Testis (tissue), 3 donors: ENCODE data around the gene SLIT3. TPM values are rescaled to one million over a fixed set of nuclear protein-coding genes. Genes with fewer than 3 reads are reported as not detected.

ENCODE experiments used
- DNase-seq: peaks from one replicate; pipeline ENCODE4 v3.0.0-alpha.2; 2019
- H3K27ac ChIP-seq, 2 donors: fragments of 200-600 bp; sonication (generic); one replicate each; pipeline ENCODE4 v1.5.1; 2019
- H3K27me3 ChIP-seq: fragments of 200-600 bp; sonication (generic); one replicate; pipeline ENCODE4 v1.5.1; 2019
- H3K36me3 ChIP-seq: fragments of 200-600 bp; sonication (generic); one replicate; pipeline ENCODE4 v1.5.1; 2017; ENCODE audit warnings: low read depth; ENCODE audit errors: missing control alignments
- H3K4me1 ChIP-seq: fragments of 200-600 bp; sonication (generic); one replicate; pipeline ENCODE4 v1.5.1; 2019
- H3K4me3 ChIP-seq, 2 donors: fragments of 200-600 bp; sonication (generic); one replicate each; pipeline ENCODE4 v1.5.1; 2017 to 2019
- H3K9me3 ChIP-seq: fragments of 200-600 bp; sonication (generic); one replicate; pipeline ENCODE4 v1.5.1; 2017
- POLR2A ChIP-seq: fragments of 450-650 bp; IDR thresholded peaks from one replicate; pipeline ENCODE4 v1.6.1; 2017; ENCODE audit warnings: antibody characterized with exemption, mild to moderate bottlenecking, moderate library complexity
- WGBS, 2 donors: methylation state at CpG; one replicate each; pipeline ENCODE4 v1.1.5; 2018; 5-methylcytosine and 5-hydroxymethylcytosine counted together
- intact Hi-C: fragments of 100-400 bp; cut with DNase I; formaldehyde crosslinking; loops from one replicate; pipeline ENCODE4 v1.15.1; 2023; ENCODE audit warnings: low total_unique reads
- polyA plus RNA-seq: library from polyadenylated mRNA; stranded (reverse); fragments of 350-450 nt; fragmentation: Illumina TruSeq; extraction: RNeasy Lipid Tissue Mini Kit (QIAGEN cat#74804); gene quantifications from one replicate; pipeline ENCODE4 v1.2.3, GENCODE V29; 2014; ENCODE audit warnings: low read depth, low replicate concordance; ENCODE audit not compliant: insufficient read depth
- total RNA-seq, 2 donors: library from RNA; depleted of rRNA; stranded (reverse); fragments of >200 nt; gene quantifications; one replicate each; pipeline ENCODE4 v1.2.3, GENCODE V29; 2016
- TF ChIP-seq, protein P1 (sequence below), 3 experiments: fragments of 450-650 bp in 2 of 3; fragments of 200-600 bp in 1 of 3; sonication (generic) in 1 of 3; IDR thresholded peaks; one replicate each; pipeline ENCODE4 v1.5.1; 2016 to 2019; ENCODE audit warnings: antibody characterized with exemption in 3 of 3, mild to moderate bottlenecking in 2 of 3, moderate library complexity in 1 of 3

The SLIT3 gene
- total and polyA plus RNA-seq, 3 donors from 2014 or later, result 4.8 to 23.2 (median 7.8) TPM

GRCh38 chr5:169333518-169333917 lies 32.6 kb upstream of the SLIT3 start:
- H3K36me3 ChIP-seq, result no peaks in the 10 kb centered on the region
- TF ChIP-seq POLR2A, result no peak
- TF ChIP-seq, protein P1, sequence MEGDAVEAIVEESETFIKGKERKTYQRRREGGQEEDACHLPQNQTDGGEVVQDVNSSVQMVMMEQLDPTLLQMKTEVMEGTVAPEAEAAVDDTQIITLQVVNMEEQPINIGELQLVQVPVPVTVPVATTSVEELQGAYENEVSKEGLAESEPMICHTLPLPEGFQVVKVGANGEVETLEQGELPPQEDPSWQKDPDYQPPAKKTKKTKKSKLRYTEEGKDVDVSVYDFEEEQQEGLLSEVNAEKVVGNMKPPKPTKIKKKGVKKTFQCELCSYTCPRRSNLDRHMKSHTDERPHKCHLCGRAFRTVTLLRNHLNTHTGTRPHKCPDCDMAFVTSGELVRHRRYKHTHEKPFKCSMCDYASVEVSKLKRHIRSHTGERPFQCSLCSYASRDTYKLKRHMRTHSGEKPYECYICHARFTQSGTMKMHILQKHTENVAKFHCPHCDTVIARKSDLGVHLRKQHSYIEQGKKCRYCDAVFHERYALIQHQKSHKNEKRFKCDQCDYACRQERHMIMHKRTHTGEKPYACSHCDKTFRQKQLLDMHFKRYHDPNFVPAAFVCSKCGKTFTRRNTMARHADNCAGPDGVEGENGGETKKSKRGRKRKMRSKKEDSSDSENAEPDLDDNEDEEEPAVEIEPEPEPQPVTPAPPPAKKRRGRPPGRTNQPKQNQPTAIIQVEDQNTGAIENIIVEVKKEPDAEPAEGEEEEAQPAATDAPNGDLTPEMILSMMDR (IDR thresholded peaks at IDR 0.05), result no peak
- intact Hi-C loops, result no loop called here
- WGBS, 2 donors, result 74 to 78% methylated on average over 6 of the region's 6 CpGs
- H3K27me3 ChIP-seq, result no peaks in the 10 kb centered on the region
- H3K27ac ChIP-seq, result no peak overlapping the region
- no peak overlapping the region for H3K4me3 ChIP-seq
- no peaks in the 10 kb centered on the region for H3K4me1 ChIP-seq
- no peaks in the 10 kb centered on the region for H3K9me3 ChIP-seq
- no peak for DNase-seq

DNA sequence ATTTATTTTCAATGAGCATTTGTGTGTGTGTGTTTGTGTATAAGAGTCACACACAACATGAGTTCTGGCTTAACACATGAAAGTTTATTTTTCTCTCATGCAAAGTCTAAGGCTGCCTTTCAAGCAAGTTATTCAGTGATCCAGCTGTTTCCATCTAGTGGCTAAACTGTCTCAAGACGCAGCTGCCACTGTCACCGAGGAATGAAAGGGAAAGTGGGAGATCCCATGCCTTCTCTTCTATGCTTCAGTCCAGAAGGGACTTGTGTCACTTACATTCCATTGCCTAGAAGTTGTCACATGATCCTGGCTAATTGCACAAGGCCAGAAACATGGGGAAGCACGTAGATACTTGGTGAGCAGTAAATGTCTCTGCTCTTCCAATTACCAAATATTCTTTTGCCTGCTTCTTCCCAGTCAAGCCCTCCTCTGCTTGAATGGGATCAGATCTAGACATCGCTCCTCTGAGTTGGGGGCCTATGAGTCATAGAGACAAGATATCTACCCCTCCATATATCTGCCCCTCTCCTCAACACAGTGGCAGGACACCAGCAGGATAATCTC lies 30.4 kb upstream of the SLIT3 start:
- WGBS, 2 donors, result 68 to 69% methylated on average over 4 of the region's 4 CpGs
- intact Hi-C loops, result no loop called here
- H3K4me3 ChIP-seq, result no peak overlapping the region
- H3K27me3 ChIP-seq, result no peaks in the 10 kb centered on the region
- TF ChIP-seq, protein P1 (IDR thresholded peaks at IDR 0.05), result no peak
- TF ChIP-seq POLR2A, result no peak
- H3K36me3 ChIP-seq, result no peaks in the 10 kb centered on the region
- no peaks in the 10 kb centered on the region for H3K4me1 ChIP-seq
- no peaks in the 10 kb centered on the region for H3K9me3 ChIP-seq
- no peak overlapping the region for H3K27ac ChIP-seq
- no peak for DNase-seq

- H3K4me1 ChIP-seq, result no peaks in the 10 kb centered on the region
- 84 to 91% methylated on average over 5 of the region's 5 CpGs for WGBS, 2 donors
- intact Hi-C loops, result no loop called here
- no peaks in the 10 kb centered on the region for H3K9me3 ChIP-seq
- no peaks in the 10 kb centered on the region for H3K27me3 ChIP-seq
- no peak overlapping the region for H3K27ac ChIP-seq
- H3K4me3 ChIP-seq, result no peak overlapping the region
- no peaks in the 10 kb centered on the region for H3K36me3 ChIP-seq
- TF ChIP-seq POLR2A, result no peak
- TF ChIP-seq, protein P1 (IDR thresholded peaks at IDR 0.05), result no peak
- DNase-seq, result no peak
These were observed 27.5 kb upstream of the SLIT3 start for GRCh38 chr5:169328401-169328800.

GRCh38 chr5:169325273-169325672 lies 24.3 kb upstream of the SLIT3 start:
- WGBS, 2 donors, result 66 to 72% methylated on average over 2 of the region's 2 CpGs
- Histone ChIP-seq H3K27ac (no peak overlapping the region), H3K36me3 (no peaks in the 10 kb centered on the region), H3K4me1 (no peaks in the 10 kb centered on the region), H3K4me3 (no peak overlapping the region), H3K9me3 (no peaks in the 10 kb centered on the region), H3K27me3 (no peaks in the 10 kb centered on the region)
- intact Hi-C loops, result no loop called here
- no peak for DNase-seq
- no peak for TF ChIP-seq POLR2A
- TF ChIP-seq, protein P1 (IDR thresholded peaks at IDR 0.05), result no peak

DNA sequence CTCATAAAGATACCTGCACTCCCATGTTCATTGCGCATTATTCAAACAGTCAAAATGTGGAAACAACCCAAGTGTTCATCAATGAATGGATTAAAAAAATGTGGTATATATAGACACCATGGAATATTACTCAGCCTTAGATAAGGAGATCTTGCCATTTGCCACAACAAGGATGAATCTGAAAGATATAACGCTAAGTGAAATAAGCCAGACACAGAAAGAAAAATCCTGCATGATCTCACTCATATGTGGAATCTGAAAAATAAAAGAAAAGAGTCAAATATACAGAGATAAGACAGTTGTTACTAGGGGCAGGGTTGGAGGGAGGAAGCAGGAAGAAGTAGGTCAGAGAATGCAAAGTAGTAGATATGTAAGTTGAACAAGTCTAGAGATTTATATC lies 17.6 kb upstream of the SLIT3 start:
- H3K9me3 ChIP-seq, result no peaks in the 10 kb centered on the region
- intact Hi-C loops, result no loop called here
- no peaks in the 10 kb centered on the region for H3K27me3 ChIP-seq
- no peaks in the 10 kb centered on the region for H3K36me3 ChIP-seq
- WGBS, 2 donors, result 83 to 89% methylated on average over 2 of the region's 2 CpGs
- DNase-seq, result no peak
- no peak overlapping the region for H3K4me3 ChIP-seq
- H3K4me1 ChIP-seq, result no peaks in the 10 kb centered on the region
- TF ChIP-seq POLR2A, result no peak
- TF ChIP-seq, protein P1 (IDR thresholded peaks at IDR 0.05), result no peak
- H3K27ac ChIP-seq, result no peak overlapping the region
